Parathyroid adenoma (tissue), 2 donors: Measurements from ENCODE around the gene DLG2.

Experiments
- H2AFZ ChIP-seq: fragments of 300-600 bp; sonication (generic); one replicate; pipeline ENCODE4 v1.7.0; 2017; ENCODE audit warnings: antibody characterized with exemption, mild to moderate bottlenecking
- H3K27ac ChIP-seq: fragments of 300-600 bp; sonication (generic); one replicate; pipeline ENCODE4 v1.7.0; 2017
- H3K27me3 ChIP-seq: fragments of 300-600 bp; sonication (generic); one replicate; pipeline ENCODE4 v1.7.0; 2017; ENCODE audit warnings: low read length; ENCODE audit not compliant: control insufficient read depth, insufficient read depth
- H3K36me3 ChIP-seq: fragments of 300-600 bp; sonication (generic); one replicate; pipeline ENCODE4 v1.7.0; 2017; ENCODE audit warnings: low read length; ENCODE audit not compliant: control insufficient read depth, insufficient read depth
- H3K4me1 ChIP-seq: fragments of 300-600 bp; sonication (generic); one replicate; pipeline ENCODE4 v1.7.0; 2017; ENCODE audit warnings: control low read depth
- H3K4me2 ChIP-seq: fragments of 300-600 bp; sonication (generic); one replicate; pipeline ENCODE4 v1.7.0; 2017; ENCODE audit warnings: low read length
- H3K4me3 ChIP-seq: fragments of 300-600 bp; sonication (generic); one replicate; pipeline ENCODE4 v1.7.0; 2017; ENCODE audit warnings: low read depth, low read length
- H3K79me2 ChIP-seq: fragments of 300-600 bp; sonication (generic); one replicate; pipeline ENCODE4 v1.7.0; 2017; ENCODE audit warnings: control low read depth
- H3K9ac ChIP-seq: fragments of 300-600 bp; sonication (generic); one replicate; pipeline ENCODE4 v1.7.0; 2017; ENCODE audit warnings: mild to moderate bottlenecking
- H3K9me3 ChIP-seq: fragments of 300-600 bp; sonication (generic); one replicate; pipeline ENCODE4 v1.7.0; 2017; ENCODE audit warnings: low read length; ENCODE audit not compliant: control insufficient read depth
- CTCF ChIP-seq: fragments of 300-600 bp; sonication (generic); IDR thresholded peaks from one replicate; pipeline ENCODE4 v1.7.0; 2017; ENCODE audit warnings: antibody characterized with exemption, mild to moderate bottlenecking
- donor health status: primary hyperparathyroidism.

DLG2 gene

GRCh38 chr11:83871054-83871453 is 1756.1 kb downstream of the DLG2 start:
- TF ChIP-seq CTCF: no peak
- Histone ChIP-seq H3K9ac (no peak overlapping the region), H2AFZ (no peak overlapping the region), H3K9me3 (no peaks in the 10 kb centered on the region), H3K36me3 (no peaks in the 10 kb centered on the region), H3K4me2 (no peak overlapping the region), H3K4me3 (no peak overlapping the region), H3K79me2 (no peaks in the 10 kb centered on the region), H3K27me3 (no peaks in the 10 kb centered on the region), H3K27ac (no peak overlapping the region), H3K4me1 (no peaks in the 10 kb centered on the region)

GRCh38 chr11:83866655-83867054 is 1760.5 kb downstream of the DLG2 start:
- no peaks in the 10 kb centered on the region for H3K9me3 ChIP-seq
- TF ChIP-seq CTCF: no peak
- H3K36me3 ChIP-seq: no peaks in the 10 kb centered on the region
- no peak overlapping the region for H3K9ac ChIP-seq
- no peak overlapping the region for H3K4me3 ChIP-seq
- no peak overlapping the region for H3K4me2 ChIP-seq
- no peaks in the 10 kb centered on the region for H3K4me1 ChIP-seq
- H3K79me2 ChIP-seq: no peaks in the 10 kb centered on the region
- H2AFZ ChIP-seq: no peak overlapping the region
- no peaks in the 10 kb centered on the region for H3K27me3 ChIP-seq
- H3K27ac ChIP-seq: no peak overlapping the region

GRCh38 chr11:83865636-83866461 is 1761.3 kb downstream of the DLG2 start:
- no peaks in the 10 kb centered on the region for H3K9me3 ChIP-seq
- TF ChIP-seq CTCF: no peak
- no peaks in the 10 kb centered on the region for H3K4me1 ChIP-seq
- H3K4me3 ChIP-seq: no peak overlapping the region
- no peaks in the 10 kb centered on the region for H3K36me3 ChIP-seq
- no peak overlapping the region for H2AFZ ChIP-seq
- H3K27me3 ChIP-seq: no peaks in the 10 kb centered on the region
- no peaks in the 10 kb centered on the region for H3K79me2 ChIP-seq
- no peak overlapping the region for H3K9ac ChIP-seq
- no peak overlapping the region for H3K27ac ChIP-seq
- no peak overlapping the region for H3K4me2 ChIP-seq

- no peaks in the 10 kb centered on the region for H3K4me1 ChIP-seq
- no peak overlapping the region for H3K27ac ChIP-seq
- H2AFZ ChIP-seq: no peak overlapping the region
- no peaks in the 10 kb centered on the region for H3K79me2 ChIP-seq
- no peaks in the 10 kb centered on the region for H3K36me3 ChIP-seq
- no peak overlapping the region for H3K9ac ChIP-seq
- H3K4me3 ChIP-seq: no peak overlapping the region
- no peaks in the 10 kb centered on the region for H3K9me3 ChIP-seq
- no peak for TF ChIP-seq CTCF
- no peaks in the 10 kb centered on the region for H3K27me3 ChIP-seq
- H3K4me2 ChIP-seq: no peak overlapping the region
These were observed 1762.6 kb downstream of the DLG2 start for GRCh38 chr11:83864412-83865057.
